ENCODE data around the gene MRPL16.
"Not testable (repeated sequence)": the region's sequence is repeated elsewhere in the genome, so short reads cannot be mapped to it uniquely, and the experiment has no call there.

The MRPL16 gene

DNA sequence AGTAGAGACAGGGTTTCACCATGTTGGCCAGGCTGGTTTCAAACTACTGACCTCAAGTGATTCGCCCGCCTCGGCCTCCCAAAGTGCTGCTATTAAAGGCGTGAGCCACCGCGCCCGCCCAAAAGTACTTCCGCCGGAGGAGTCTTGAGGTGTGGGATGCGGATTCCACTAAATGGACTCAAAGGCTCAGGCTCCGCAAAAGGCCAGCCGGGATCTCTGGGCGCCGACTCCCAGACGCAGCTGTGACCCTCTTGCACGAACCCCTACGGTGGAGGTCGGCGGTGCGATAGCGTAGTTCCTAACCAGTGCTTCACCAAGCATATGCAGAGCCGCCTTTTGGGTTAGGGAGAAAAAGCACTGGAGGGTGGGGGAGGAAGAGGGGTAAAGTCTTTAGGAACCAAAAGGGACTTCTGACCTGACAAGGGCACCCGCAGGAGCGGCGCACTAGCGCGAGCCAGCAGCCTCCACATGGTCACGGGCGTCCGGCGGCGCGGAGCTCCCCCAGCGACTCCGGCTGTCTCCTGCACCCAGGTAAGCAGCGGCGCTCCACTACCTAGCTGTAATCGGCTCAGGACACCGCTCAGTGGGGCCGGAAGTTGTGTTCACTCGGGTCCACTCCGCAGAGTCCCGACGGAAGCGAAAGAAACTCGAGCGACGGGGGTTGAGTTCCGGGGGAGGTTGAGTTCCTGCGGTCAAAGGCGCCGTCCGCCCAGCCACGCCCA lies at the start of gene MRPL16:
MRPL16 (minus strand) TSS at position 590 of the 722 bp plus-strand sequence; CDS start at position 470, 120 bp downstream.
- peak; percentile 84 for DNase-seq (ENCODE audit: low spot score)

DNA sequence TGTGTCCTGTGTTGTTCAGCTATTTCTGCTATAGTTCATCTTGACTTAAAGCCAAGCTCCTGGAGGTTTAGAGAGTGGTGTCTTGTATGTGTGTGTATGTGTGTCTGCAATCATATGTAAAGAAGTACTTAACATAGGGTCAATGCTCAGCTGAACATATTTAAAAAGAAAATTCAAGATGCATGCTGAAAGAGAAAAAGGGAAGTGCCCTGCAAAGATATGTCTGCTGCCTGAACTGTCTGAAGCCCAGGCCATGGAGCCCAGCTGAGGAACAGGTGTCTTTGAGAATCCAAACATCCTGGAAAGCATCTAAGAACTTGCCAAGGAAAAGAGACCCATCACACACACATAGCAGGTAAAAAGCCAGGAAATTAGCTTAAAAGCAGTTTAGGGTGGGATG lies 49.1 kb upstream of the MRPL16 start:
- DNase-seq (ENCODE audit: low spot score) = no peak

- peak; percentile 7 for DNase-seq (ENCODE audit: low spot score)
Observed at GRCh38 chr11:59857439-59858434, 47.2 kb upstream of the MRPL16 start.

- no peak for DNase-seq (ENCODE audit: low spot score)
Observed at GRCh38 chr11:59854871-59855270, 44.3 kb upstream of the MRPL16 start.

DNA sequence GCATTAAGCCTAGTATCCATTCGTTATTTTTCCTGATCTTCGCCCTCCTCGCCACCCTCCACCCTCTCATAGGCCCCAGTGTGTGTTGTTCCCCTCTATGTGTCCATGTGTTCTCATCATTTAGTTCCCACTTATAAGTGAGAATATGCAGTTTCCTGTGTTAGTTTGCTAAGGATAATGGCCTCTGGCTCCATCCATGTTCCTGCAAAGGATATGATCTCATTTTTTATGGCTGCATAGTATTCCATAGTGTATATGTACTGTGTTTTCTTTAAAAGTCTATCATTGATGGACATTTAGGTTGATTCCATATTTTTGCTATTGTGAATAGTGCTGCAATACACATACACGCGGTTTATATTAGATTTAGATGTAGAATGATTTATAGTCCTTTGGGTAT lies 40.8 kb upstream of the MRPL16 start:
- DNase-seq (ENCODE audit: low spot score) = not testable (repeated sequence)

DNA sequence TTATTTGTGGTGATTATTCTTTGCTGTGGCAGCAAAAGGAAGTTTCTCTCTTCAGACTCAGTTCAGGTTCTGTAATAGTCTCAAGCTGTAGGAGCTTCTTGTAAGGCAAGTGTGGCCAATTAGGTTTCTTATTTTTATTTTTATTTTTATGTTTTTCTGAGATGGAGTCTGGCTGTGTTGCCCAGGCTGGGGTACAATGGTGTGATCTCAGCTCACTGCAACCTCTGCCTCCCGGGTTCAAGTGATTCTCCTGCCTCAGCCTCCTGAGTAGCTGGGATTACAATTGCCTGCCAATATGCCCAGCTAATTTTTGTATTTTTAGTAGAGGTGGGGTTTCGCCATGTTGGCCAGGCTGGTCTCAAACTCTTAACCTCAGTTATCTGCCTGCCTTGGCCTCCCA lies 39.0 kb upstream of the MRPL16 start:
- DNase-seq (ENCODE audit: low spot score) = not testable (repeated sequence)

DNA sequence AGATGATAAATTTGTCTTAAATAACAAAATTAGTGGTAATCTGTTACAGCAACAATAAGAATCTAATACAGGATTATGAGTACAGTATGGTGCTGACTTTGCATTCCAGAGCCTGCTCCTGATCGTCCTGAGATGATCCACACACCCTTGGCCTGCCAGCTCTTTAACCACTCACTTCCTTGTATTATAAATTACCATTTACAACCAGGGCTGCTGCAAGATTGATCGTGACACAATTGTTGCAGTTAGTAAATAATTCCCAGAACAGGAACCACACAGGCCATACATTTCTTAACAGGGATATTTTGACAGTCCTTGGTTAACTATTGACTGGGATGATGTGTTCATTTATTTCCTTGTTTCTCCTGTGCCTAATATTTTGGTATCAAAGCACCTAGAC lies 38.6 kb upstream of the MRPL16 start:
- no peak for DNase-seq (ENCODE audit: low spot score)

GRCh38 chr11:59848439-59848838 lies 37.9 kb upstream of the MRPL16 start:
- DNase-seq (ENCODE audit: low spot score) = not testable (repeated sequence)

GRCh38 chr11:59847626-59848025 lies 37.0 kb upstream of the MRPL16 start:
- no peak for DNase-seq (ENCODE audit: low spot score)

DNA sequence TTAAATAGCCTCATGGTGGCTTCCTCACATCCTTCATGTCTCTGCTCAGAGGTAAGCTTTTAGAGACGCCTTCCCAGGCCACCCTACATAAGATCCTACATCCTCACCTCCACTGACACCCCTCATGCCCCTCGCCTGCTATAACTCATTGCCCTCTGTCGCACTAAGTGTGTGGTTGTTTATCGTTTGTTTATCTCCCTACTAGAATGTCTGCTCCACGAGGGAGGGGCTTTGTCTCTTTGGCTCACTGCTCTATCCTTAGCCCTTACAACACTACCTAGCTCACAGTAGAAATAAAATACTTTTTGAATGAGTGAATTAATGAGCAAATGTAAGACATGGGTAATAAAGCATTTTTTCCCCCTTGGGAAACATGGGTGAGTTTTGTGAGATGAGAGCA lies 36.0 kb upstream of the MRPL16 start:
- no peak for DNase-seq (ENCODE audit: low spot score)

DNA sequence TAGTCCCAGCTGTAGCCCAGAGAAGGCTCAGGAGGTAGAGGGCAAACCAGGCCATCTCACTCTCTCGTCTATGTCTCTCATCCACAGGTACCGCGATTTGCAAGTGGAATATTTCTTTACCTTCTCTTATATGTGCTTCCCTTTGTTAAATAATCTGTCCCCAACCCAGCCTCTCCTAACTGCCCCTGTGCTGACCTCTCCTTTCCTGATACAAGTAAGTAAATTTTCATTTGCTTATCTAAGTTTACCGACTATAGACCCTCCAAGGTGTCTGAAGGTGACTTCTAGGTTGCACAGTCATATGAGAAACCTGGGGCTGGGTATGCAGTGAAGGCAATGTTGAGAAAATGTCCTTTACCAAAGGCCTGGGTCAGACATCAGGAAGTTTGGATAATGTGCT lies 34.8 kb upstream of the MRPL16 start, which contains the start of gene CBLIF:
CBLIF (minus strand) TSS at position 101 of the 400 bp plus-strand sequence; CDS start at position 55, 46 bp downstream.
- no peak for DNase-seq (ENCODE audit: low spot score)

GRCh38 chr11:59842316-59842715 lies 31.7 kb upstream of the MRPL16 start:
- no peak for DNase-seq (ENCODE audit: low spot score)

- no peak for DNase-seq (ENCODE audit: low spot score)
Observed at GRCh38 chr11:59841514-59841913, 30.9 kb upstream of the MRPL16 start.

- peak; percentile 3 for DNase-seq (ENCODE audit: low spot score)
Observed at GRCh38 chr11:59839615-59840014, 29.0 kb upstream of the MRPL16 start.

- no peak for DNase-seq (ENCODE audit: low spot score)
Observed at GRCh38 chr11:59833602-59834001, 23.0 kb upstream of the MRPL16 start.

GRCh38 chr11:59829358-59829757 lies 18.8 kb upstream of the MRPL16 start:
- DNase-seq (ENCODE audit: low spot score) = no peak

- peak; percentile 45 for DNase-seq (ENCODE audit: low spot score)
Observed at GRCh38 chr11:59822989-59823566, 12.5 kb upstream of the MRPL16 start.

- DNase-seq (ENCODE audit: low spot score) = no peak
Observed at GRCh38 chr11:59818572-59818971, 8.0 kb upstream of the MRPL16 start.

DNA sequence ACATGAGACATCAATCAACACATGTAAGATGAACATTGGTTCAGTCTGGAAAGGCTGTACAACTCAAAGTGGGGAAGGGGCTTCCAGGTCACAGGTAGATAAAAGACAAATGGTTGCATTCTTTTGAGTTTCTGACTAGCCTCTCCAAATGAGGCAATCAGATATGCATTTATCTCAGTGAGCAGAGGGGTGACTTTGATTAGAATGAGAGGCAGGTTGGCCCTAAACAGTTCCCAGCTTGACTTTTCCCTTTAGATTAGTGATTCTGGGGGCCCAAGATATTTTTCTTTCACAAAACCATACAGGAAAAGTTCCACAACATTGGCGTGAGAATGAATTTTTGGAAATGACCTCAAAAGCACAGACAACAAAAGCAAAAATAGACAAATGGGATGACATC lies 5.9 kb upstream of the MRPL16 start:
- DNase-seq (ENCODE audit: low spot score) = not testable (repeated sequence)

GRCh38 chr11:59815754-59816153 lies 5.2 kb upstream of the MRPL16 start:
- no peak for DNase-seq (ENCODE audit: low spot score)

- no peak for DNase-seq (ENCODE audit: low spot score)
Observed at GRCh38 chr11:59814021-59814420, 3.4 kb upstream of the MRPL16 start.

GRCh38 chr11:59813364-59813763 lies 2.8 kb upstream of the MRPL16 start:
- no peak for DNase-seq (ENCODE audit: low spot score)

Measured in COLO829 (cell line).